IMR-90 (cell line): ENCODE results near the gene ADAMTS13. TPM values are rescaled to one million over a fixed set of nuclear protein-coding genes. Genes with fewer than 3 reads are reported as not detected.

Experiments used
- ATAC-seq: fragments of 200-7000 bp; cut with Tn5 transposase; 2 replicates; pipeline ENCODE4 v1.9.1; 2020; ENCODE audit warnings: low read depth, mild to moderate bottlenecking, moderate library complexity
- BruUV-seq: library from RNA; stranded (reverse); fragments of 400-500 nt; replicated peaks from 2 replicates; lab custom pipeline; 2021; lab: Mats Ljungman, UMichigan
- CTCF ChIA-PET: fragments of 300-600 bp; formaldehyde crosslinking; extraction: SDS; loops from one replicate; lab custom pipeline; 2021; ENCODE audit warnings: antibody characterized with exemption; lab: Yijun Ruan, JAX
- POLR2A ChIA-PET: fragments of 300-600 bp; sonication (Branson Sonifier 250); formaldehyde crosslinking; loops from one replicate; lab custom pipeline; 2022; ENCODE audit warnings: antibody characterized with exemption; ENCODE audit not compliant: unreplicated experiment; lab: Charles Lee
- DNase-seq: peaks from one replicate; pipeline ENCODE4 v3.0.0; 2013
- H2AFZ ChIP-seq: replicated peaks from 2 replicates; pipeline ENCODE3; 2013; ENCODE audit warnings: low read length, mild to moderate bottlenecking; ENCODE audit not compliant: poor library complexity
- H2AK5ac ChIP-seq: 2 replicates; pipeline ENCODE4 v1.6.1; 2013; ENCODE audit warnings: low read depth, low read length, inconsistent platforms
- H2AK9ac ChIP-seq: replicated peaks from 2 replicates; pipeline ENCODE3; 2013; ENCODE audit warnings: mild to moderate bottlenecking, low read depth, low read length, moderate library complexity; ENCODE audit not compliant: poor library complexity
- H2BK120ac ChIP-seq: 2 replicates; pipeline ENCODE4 v1.6.1; 2013; ENCODE audit warnings: low read depth, low read length, inconsistent platforms
- H2BK15ac ChIP-seq: 3 replicates; pipeline ENCODE4 v1.6.1; 2013; ENCODE audit warnings: low read depth, low read length, inconsistent platforms
- H2BK20ac ChIP-seq: 2 replicates; pipeline ENCODE4 v1.6.1; 2013; ENCODE audit warnings: low read depth, mild to moderate bottlenecking, inconsistent platforms, low read length, moderate library complexity
- H2BK5ac ChIP-seq: 2 replicates; pipeline ENCODE4 v1.6.1; 2013; ENCODE audit warnings: mild to moderate bottlenecking, low read depth, low read length, inconsistent platforms; ENCODE audit not compliant: poor library complexity, severe bottlenecking
- H3K14ac ChIP-seq: replicated peaks from 2 replicates; pipeline ENCODE4 v1.6.1; 2013; ENCODE audit warnings: low read depth, low read length, inconsistent platforms
- H3K18ac ChIP-seq: 2 replicates; pipeline ENCODE4 v1.6.1; 2013; ENCODE audit warnings: low read depth, low read length, control low read depth
- H3K23ac ChIP-seq: 2 replicates; pipeline ENCODE4 v1.6.1; 2013; ENCODE audit warnings: low read depth, low read length, inconsistent platforms
- H3K27ac ChIP-seq: 2 replicates; pipeline ENCODE4 v1.5.1; 2013; ENCODE audit warnings: mild to moderate bottlenecking, control low read depth, low read length; ENCODE audit not compliant: insufficient read depth
- H3K27me3 ChIP-seq: 2 replicates; pipeline ENCODE4 v1.6.1; 2013; ENCODE audit warnings: low read length; ENCODE audit not compliant: control insufficient read depth, insufficient read depth
- H3K36me3 ChIP-seq: 2 replicates; pipeline ENCODE4 v1.6.1; 2013; ENCODE audit warnings: low read length, mixed read lengths; ENCODE audit not compliant: control insufficient read depth, insufficient read depth
- H3K4ac ChIP-seq: 2 replicates; pipeline ENCODE4 v1.6.1; 2013; ENCODE audit warnings: low read depth, low read length, inconsistent platforms
- H3K4me1 ChIP-seq: 2 replicates; pipeline ENCODE4 v1.6.1; 2013; ENCODE audit warnings: low read length, mixed read lengths; ENCODE audit not compliant: control insufficient read depth, insufficient read depth
- H3K4me2 ChIP-seq: 2 replicates; pipeline ENCODE4 v1.6.1; 2013; ENCODE audit warnings: low read depth, mild to moderate bottlenecking, control low read depth, low read length, moderate library complexity
- H3K4me3 ChIP-seq: 2 replicates; pipeline ENCODE4 v1.5.1; 2013; ENCODE audit warnings: low read depth, mild to moderate bottlenecking, control low read depth, low read length, moderate library complexity; ENCODE audit not compliant: insufficient read depth
- H3K56ac ChIP-seq: 2 replicates; pipeline ENCODE4 v1.6.1; 2013; ENCODE audit warnings: low read length, inconsistent platforms; ENCODE audit not compliant: insufficient read depth; ENCODE audit errors: extremely low read depth
- H3K79me1 ChIP-seq, 2 experiments: 2 replicates each; pipeline ENCODE4 v1.6.1; 2013; ENCODE audit warnings: low read length in 2 of 2, inconsistent platforms in 1 of 2, low read depth in 1 of 2
- H3K9ac ChIP-seq: 2 replicates; pipeline ENCODE4 v1.6.1; 2013; ENCODE audit warnings: low read depth, low read length, control low read depth
- H3K9me1 ChIP-seq: 2 replicates; pipeline ENCODE4 v1.6.1; 2013; ENCODE audit warnings: low read length, inconsistent platforms; ENCODE audit not compliant: insufficient read depth
- H3K9me3 ChIP-seq: 2 replicates; pipeline ENCODE4 v1.6.1; 2013; ENCODE audit warnings: low read length; ENCODE audit not compliant: control insufficient read depth, insufficient read depth
- H4K20me1 ChIP-seq: 2 replicates; pipeline ENCODE4 v1.6.1; 2013; ENCODE audit warnings: low read length, inconsistent platforms; ENCODE audit not compliant: insufficient read depth
- H4K5ac ChIP-seq: 2 replicates; pipeline ENCODE4 v1.6.1; 2013; ENCODE audit warnings: mild to moderate bottlenecking, low read depth, low read length, control low read depth
- H4K8ac ChIP-seq, 2 experiments: 2 replicates each; pipeline ENCODE4 v1.6.1; 2013; ENCODE audit warnings: low read depth in 2 of 2, low read length in 2 of 2, control low read depth in 1 of 2, inconsistent platforms in 1 of 2
- H4K91ac ChIP-seq: 2 replicates; pipeline ENCODE4 v1.6.1; 2013; ENCODE audit warnings: low read depth, low read length, inconsistent platforms; ENCODE audit not compliant: insufficient read depth
- BHLHE40 ChIP-seq: fragments of 150-350 bp; IDR thresholded peaks from 2 replicates; pipeline ENCODE4 v1.6.1; 2016; ENCODE audit warnings: mild to moderate bottlenecking, low read depth, low read length
- CEBPB ChIP-seq: IDR thresholded peaks from 2 replicates; pipeline ENCODE4 v1.6.1; 2012; ENCODE audit warnings: low read depth, low read length, improper control_type of control experiment
- CHD1 ChIP-seq: IDR thresholded peaks from 2 replicates; pipeline ENCODE4 v1.6.1; 2012; ENCODE audit warnings: low read depth, low read length, improper control_type of control experiment
- CTCF ChIP-seq: conservative IDR thresholded peaks from 2 replicates; pipeline ENCODE4 v1.5.1; 2012; ENCODE audit warnings: mild to moderate bottlenecking, low read depth, low read length, improper control_type of control experiment
- ELK1 ChIP-seq: fragments of 150-350 bp; IDR thresholded peaks from 2 replicates; pipeline ENCODE4 v1.6.1; 2016; ENCODE audit warnings: low read depth, mild to moderate bottlenecking, low read length, moderate library complexity, borderline replicate concordance
- FOS ChIP-seq: fragments of 150-350 bp; IDR thresholded peaks from 2 replicates; pipeline ENCODE4 v1.6.1; 2016; ENCODE audit warnings: low read depth, low read length
- MAFK ChIP-seq: IDR thresholded peaks from 2 replicates; pipeline ENCODE4 v1.6.1; 2012; ENCODE audit warnings: low read depth, low read length, improper control_type of control experiment
- MAZ ChIP-seq: IDR thresholded peaks from 2 replicates; pipeline ENCODE4 v1.6.1; 2012; ENCODE audit warnings: low read depth, mild to moderate bottlenecking, low read length, improper control_type of control experiment, moderate library complexity, borderline replicate concordance
- MXI1 ChIP-seq: IDR thresholded peaks from 2 replicates; pipeline ENCODE4 v1.6.1; 2012; ENCODE audit warnings: low read depth, mild to moderate bottlenecking, low read length, moderate library complexity, borderline replicate concordance
- NFE2L2 ChIP-seq: fragments of 150-350 bp; IDR thresholded peaks from 2 replicates; pipeline ENCODE4 v1.6.1; 2016; ENCODE audit warnings: low read depth, mild to moderate bottlenecking, low read length
- POLR2A ChIP-seq: IDR thresholded peaks from 2 replicates; pipeline ENCODE4 v1.6.1; 2012; ENCODE audit warnings: mild to moderate bottlenecking, low read depth, low read length
- RAD21 ChIP-seq: IDR thresholded peaks from 2 replicates; pipeline ENCODE4 v1.6.1; 2012; ENCODE audit warnings: low read length, improper control_type of control experiment
- RCOR1 ChIP-seq: IDR thresholded peaks from 2 replicates; pipeline ENCODE4 v1.6.1; 2012; ENCODE audit warnings: mild to moderate bottlenecking, low read length, improper control_type of control experiment; ENCODE audit not compliant: insufficient replicate concordance
- RFX5 ChIP-seq: IDR thresholded peaks from 2 replicates; pipeline ENCODE4 v1.8.0; 2012; ENCODE audit warnings: low read depth, mild to moderate bottlenecking, low read length, moderate library complexity
- SMC3 ChIP-seq: fragments of 150-350 bp; IDR thresholded peaks from 2 replicates; pipeline ENCODE4 v1.6.1; 2016; ENCODE audit warnings: low read depth, mild to moderate bottlenecking, antibody characterized with exemption, low read length, moderate library complexity
- USF2 ChIP-seq: fragments of 150-350 bp; IDR thresholded peaks from 2 replicates; pipeline ENCODE4 v1.6.1; 2017; ENCODE audit warnings: mild to moderate bottlenecking, antibody characterized with exemption, low read length, low read depth
- WGBS, 2 experiments: methylation state at CpG; one replicate each; pipeline versions ENCODE4 v1.1.5 to v1.1.7; 2013; ENCODE audit warnings: missing lambda C conversion rate in 2 of 2; ENCODE audit not compliant: insufficient read length in 1 of 2; ENCODE audit errors: extremely low coverage in 2 of 2; 5-methylcytosine and 5-hydroxymethylcytosine counted together
- dilution Hi-C: fragments of 300-500 bp; cut with HindIII; formaldehyde crosslinking; loops from one replicate; pipeline ENCODE4 v1.14.3; 2018; ENCODE audit warnings: low sequenced_read_pairs; ENCODE audit not compliant: unreplicated experiment
- in situ Hi-C: fragments of 300-500 bp; cut with MboI; formaldehyde crosslinking; loops from 3 replicates; pipeline ENCODE4 v1.14.3; 2019; ENCODE audit warnings: low sequenced_read_pairs, inconsistent platforms, mixed read lengths
- intact Hi-C: fragments of 100-400 bp; cut with micrococcal nuclease; formaldehyde crosslinking; loops from 2 replicates; pipeline ENCODE4 v1.10.0; 2022
- polyA plus RNA-seq, 3 experiments: library from polyadenylated mRNA; depleted of rRNA; stranded (reverse); fragments of >200 nt; gene quantifications; 2 replicates each; pipeline ENCODE4 v1.2.3, GENCODE V29; 2012; ENCODE audit warnings: low replicate concordance in 1 of 3
- total RNA-seq: library from RNA; depleted of rRNA; stranded (reverse); fragments of >200 nt; gene quantifications from 2 replicates; pipeline ENCODE4 v1.2.3, GENCODE V29; 2012

The ADAMTS13 gene
- total and polyA plus RNA-seq, 2 of the 4 experiments (the other 2 are of a cell fraction) = 0.18 to 2.8 TPM

- Histone ChIP-seq H3K4me1 (no peaks in the 10 kb centered on the region), H3K27ac (no peak overlapping the region), H3K23ac (no peak overlapping the region), H2AK9ac (no peak overlapping the region), H2BK5ac (no peak overlapping the region), H3K36me3 (no peaks in the 10 kb centered on the region), H3K18ac (no peak overlapping the region), H2AFZ (no peak overlapping the region), H3K56ac (no peak overlapping the region), H4K8ac (no peak overlapping the region), H4K20me1 (no peaks in the 10 kb centered on the region), H3K4ac (no peak overlapping the region), H4K91ac (no peak overlapping the region), H3K79me1 (no peaks in the 10 kb centered on the region), H3K4me2 (no peak overlapping the region), H3K9me3 (no peaks in the 10 kb centered on the region), H2BK15ac (no peak overlapping the region), H3K14ac (no peak overlapping the region), H4K5ac (no peak overlapping the region), H2AK5ac (no peak overlapping the region), H2BK120ac (no peak overlapping the region), H3K9ac (no peak overlapping the region), H3K9me1 (no peaks in the 10 kb centered on the region), H2BK20ac (no peak overlapping the region), H3K4me3 (no peak overlapping the region), H3K27me3 (peaks cover 7% of the 10 kb centered on the region)
- in situ Hi-C loops (no loop called here), dilution Hi-C loops (no loop called here), intact Hi-C loops (no loop called here)
- TF ChIP-seq CTCF (no peak), MXI1 (no peak), USF2 (no peak), POLR2A (no peak), RCOR1 (no peak), RFX5 (no peak), NFE2L2 (no peak), RAD21 (no peak), FOS (no peak), ELK1 (no peak), BHLHE40 (no peak), MAZ (no peak), CHD1 (no peak), SMC3 (no peak), MAFK (no peak), CEBPB (no peak)
- no TSS peak for BruUV-seq
- CTCF ChIA-PET = no interaction called here
- ATAC-seq (no peak), DNase-seq (no peak)
- POLR2A ChIA-PET = no interaction called here
- WGBS, 2 experiments = 74% methylated on average over 3 of the region's 11 CpGs; no CpG with 5 or more reads in 1 of the 2 experiments
Measured at GRCh38 chr9:133433351-133433843, 11.2 kb downstream of the ADAMTS13 start.
